Airway epithelial cell (primary cell): ENCODE data around the gene POU5F2. TPM values are rescaled to one million over a fixed set of nuclear protein-coding genes. Genes with fewer than 3 reads are reported as not detected.

ENCODE experiments used
- total RNA-seq: library from RNA; depleted of rRNA; stranded (reverse); fragments of >200 nt; gene quantifications from 2 replicates; pipeline ENCODE4 v1.2.3, GENCODE V29; 2015

The POU5F2 gene, protein sequence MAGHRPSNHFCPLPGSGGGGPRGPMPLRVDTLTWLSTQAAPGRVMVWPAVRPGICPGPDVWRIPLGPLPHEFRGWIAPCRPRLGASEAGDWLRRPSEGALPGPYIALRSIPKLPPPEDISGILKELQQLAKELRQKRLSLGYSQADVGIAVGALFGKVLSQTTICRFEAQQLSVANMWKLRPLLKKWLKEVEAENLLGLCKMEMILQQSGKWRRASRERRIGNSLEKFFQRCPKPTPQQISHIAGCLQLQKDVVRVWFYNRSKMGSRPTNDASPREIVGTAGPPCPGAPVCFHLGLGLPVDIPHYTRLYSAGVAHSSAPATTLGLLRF
- 0.07 and 0.33 TPM in 2 replicates for total RNA-seq

DNA sequence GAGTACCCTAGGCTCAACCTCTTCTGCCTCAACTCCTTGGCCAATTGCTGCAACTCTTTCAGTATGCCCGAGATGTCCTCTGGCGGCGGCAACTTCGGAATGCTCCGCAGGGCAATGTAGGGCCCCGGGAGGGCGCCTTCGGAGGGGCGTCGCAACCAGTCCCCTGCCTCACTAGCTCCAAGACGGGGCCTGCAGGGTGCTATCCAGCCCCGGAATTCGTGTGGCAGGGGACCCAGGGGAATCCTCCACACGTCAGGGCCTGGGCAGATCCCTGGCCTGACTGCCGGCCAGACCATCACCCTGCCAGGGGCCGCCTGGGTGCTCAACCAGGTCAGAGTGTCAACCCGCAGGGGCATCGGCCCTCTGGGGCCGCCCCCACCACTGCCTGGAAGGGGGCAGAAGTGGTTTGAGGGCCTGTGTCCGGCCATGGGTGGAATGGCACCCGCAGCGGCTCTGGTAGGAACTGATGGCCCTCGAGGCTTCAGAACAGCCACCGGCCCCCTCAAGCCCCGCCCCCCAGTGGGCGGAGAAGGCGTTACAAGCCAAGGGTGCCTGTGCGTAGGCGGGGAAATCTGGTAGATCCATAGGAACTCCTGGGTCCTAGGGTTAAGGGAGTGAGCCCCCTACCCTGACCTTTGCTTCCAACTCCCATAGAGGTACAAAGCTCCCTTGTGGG is at the start of gene POU5F2:
Gene POU5F2 (minus strand): TSS at position 465 of the 676 bp plus-strand sequence. CDS start 37 bp downstream, at position 428.

Other genes starting within 250 kb of the POU5F2 start
- gene NR2F1-AS1, start 160.4 kb downstream of the POU5F2 start, total RNA-seq = 0.56 TPM in 1 of 2 replicates, not detected in the other
- 0.78 and 1.2 TPM in 2 replicates for gene NR2F1, start 158.4 kb downstream of the POU5F2 start, total RNA-seq